HG03135 (cell line): ENCODE measurements around the gene PPIP5K2.
"Not testable (repeated sequence)": the region's sequence is repeated elsewhere in the genome, so short reads cannot be mapped to it uniquely, and the experiment has no call there.

Source experiments
- ATAC-seq: cut with Tn5 transposase; IDR thresholded peaks from one replicate; pipeline ENCODE4 v1.9.1; 2021; ENCODE audit warnings: mild to moderate bottlenecking, moderate library complexity; ENCODE audit not compliant: unreplicated experiment

PPIP5K2 gene

GRCh38 chr5:103205991-103206700, 86.0 kb downstream of the PPIP5K2 start:
- ATAC-seq: no peak

GRCh38 chr5:103207011-103207410, 86.9 kb downstream of the PPIP5K2 start:
- ATAC-seq: no peak

- no peak for ATAC-seq
Measured at GRCh38 chr5:103207653-103208052, 87.6 kb downstream of the PPIP5K2 start.

- ATAC-seq: no peak
Measured at GRCh38 chr5:103208460-103208859, 88.4 kb downstream of the PPIP5K2 start.

- no peak for ATAC-seq
Measured at GRCh38 chr5:103209065-103209464, 89.0 kb downstream of the PPIP5K2 start.

- ATAC-seq: no peak
Measured at GRCh38 chr5:103210952-103211351, 90.9 kb downstream of the PPIP5K2 start.

- peak; percentile 87 for ATAC-seq
Measured at GRCh38 chr5:103211576-103212561, 91.8 kb downstream of the PPIP5K2 start.

GRCh38 chr5:103216137-103216536, 96.0 kb downstream of the PPIP5K2 start:
- no peak for ATAC-seq

- ATAC-seq: no peak
Measured at GRCh38 chr5:103216697-103217096, 96.6 kb downstream of the PPIP5K2 start.

- no peak for ATAC-seq
Measured at GRCh38 chr5:103217101-103217500, 97.0 kb downstream of the PPIP5K2 start.

- ATAC-seq: no peak
Measured at GRCh38 chr5:103218164-103218563, 98.1 kb downstream of the PPIP5K2 start.

GRCh38 chr5:103219074-103219473, 99.0 kb downstream of the PPIP5K2 start:
- not testable (repeated sequence) for ATAC-seq

- ATAC-seq: no peak
Measured at GRCh38 chr5:103223031-103223955, 103.2 kb downstream of the PPIP5K2 start.

GRCh38 chr5:103224118-103224893, 104.2 kb downstream of the PPIP5K2 start:
- peak; percentile 88 for ATAC-seq

- ATAC-seq: no peak
Measured at GRCh38 chr5:103224894-103225246, 104.8 kb downstream of the PPIP5K2 start.

- ATAC-seq: no peak
Measured at GRCh38 chr5:103228061-103228460, 108.0 kb downstream of the PPIP5K2 start.

- ATAC-seq: no peak
Measured at GRCh38 chr5:103228588-103228987, 108.5 kb downstream of the PPIP5K2 start.

GRCh38 chr5:103232393-103232999, 112.4 kb downstream of the PPIP5K2 start:
- ATAC-seq: no peak

- ATAC-seq: no peak
Measured at GRCh38 chr5:103234239-103234975, 114.3 kb downstream of the PPIP5K2 start.
